Measurements from ENCODE around the gene PGD. TPM values are rescaled to one million over a fixed set of nuclear protein-coding genes. Genes with fewer than 3 reads are reported as not detected.

The PGD gene
- total and polyA plus RNA-seq, 2 of the 13 experiments (the other 11 are each of a cell fraction or from before 2014, with no cell fraction given): 64.8 to 210 TPM

DNA sequence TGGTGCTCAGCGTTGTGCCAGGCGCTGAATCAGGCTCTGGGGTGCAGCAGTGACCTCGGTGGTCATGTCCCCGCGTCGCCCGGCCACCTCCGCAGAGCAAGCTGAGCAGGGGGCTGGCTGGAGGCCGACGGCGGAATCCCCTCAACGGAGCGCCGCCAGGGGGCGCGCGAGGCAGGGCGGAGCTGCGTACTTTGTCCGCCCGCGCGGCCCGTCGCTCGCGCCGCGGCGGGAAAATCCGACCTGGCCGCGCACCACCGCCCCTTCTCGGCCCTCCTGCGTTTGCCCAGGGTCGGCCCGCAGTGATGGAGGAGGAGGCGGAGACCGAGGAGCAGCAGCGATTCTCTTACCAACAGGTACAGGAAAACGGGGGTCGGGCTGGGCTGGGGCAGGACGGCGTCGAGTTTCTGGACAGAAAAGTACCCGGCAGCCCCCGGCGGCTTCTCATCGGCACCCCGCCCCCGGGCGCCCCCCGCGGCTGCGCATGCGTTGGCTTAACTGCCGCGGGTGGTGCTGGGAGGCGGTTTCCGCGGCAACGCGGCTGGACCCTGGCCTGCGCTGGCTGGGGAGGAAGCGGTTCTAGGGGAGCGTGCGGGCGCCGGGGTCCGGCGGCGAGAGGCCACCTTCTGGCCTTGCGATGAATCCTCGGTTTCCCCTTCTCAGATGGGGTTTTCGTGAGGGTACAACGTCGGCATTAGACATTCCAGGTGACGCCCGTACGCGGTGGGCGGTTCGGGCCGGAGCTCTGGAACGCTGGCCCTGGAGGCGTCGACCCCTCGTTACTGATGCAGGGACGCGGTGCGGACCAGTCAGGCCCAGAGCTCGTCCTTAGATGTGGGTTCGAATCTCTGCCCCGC, 31.6 kb downstream of the PGD start, which contains the start of gene CENPS (continued):
- TF ChIP-seq IKZF5 (CRISPR knock-in tag; IDR thresholded peaks at IDR 0.05) (peak; percentile 84), ZNF766 (CRISPR knock-in tag; IDR thresholded peaks at IDR 0.05; ENCODE audit: borderline replicate concordance) (peak; percentile 75; the same call in 1 of the 2 replicates), SIX1 (CRISPR knock-in tag; IDR thresholded peaks at IDR 0.05; ENCODE audit: borderline replicate concordance) (no peak), MXD4 (CRISPR knock-in tag; IDR thresholded peaks at IDR 0.05) (peak; percentile 90), ZNF10 (CRISPR knock-in tag; IDR thresholded peaks at IDR 0.05; ENCODE audit: borderline replicate concordance, low read depth) (no peak), ZNF235 (CRISPR knock-in tag; IDR thresholded peaks at IDR 0.05; ENCODE audit: borderline replicate concordance) (peak; percentile 71; the same call in 1 of the 2 replicates), ZNF160 (CRISPR knock-in tag; IDR thresholded peaks at IDR 0.05) (peak; percentile 90), ZNF329 (CRISPR knock-in tag; IDR thresholded peaks at IDR 0.05; ENCODE audit: low read depth) (0 out of 2 replicates have a peak, but pooled peaks have one; percentile 75), MATR3 (CRISPR knock-in tag; IDR thresholded peaks at IDR 0.05) (no peak), ZNF256 (CRISPR knock-in tag; conservative IDR thresholded peaks at IDR 0.05) (peak; percentile 25; the same call in 1 of the 2 replicates), ZNF501 (CRISPR knock-in tag; IDR thresholded peaks at IDR 0.05) (peak; percentile 93), SNAPC2 (CRISPR knock-in tag; IDR thresholded peaks at IDR 0.05) (no peak), RXRB (CRISPR knock-in tag; IDR thresholded peaks at IDR 0.05; ENCODE audit: borderline replicate concordance) (peak; percentile 27; the same call in 1 of the 2 replicates), ZBTB21 (CRISPR knock-in tag; IDR thresholded peaks at IDR 0.05) (no peak), MAF1 (CRISPR knock-in tag; IDR thresholded peaks at IDR 0.05; ENCODE audit: borderline replicate concordance) (0 out of 2 replicates have a peak, but pooled peaks have one; percentile 17), CENPT (CRISPR knock-in tag; IDR thresholded peaks at IDR 0.05; ENCODE audit: low read depth) (peak; percentile 89), ZEB1 (IDR thresholded peaks at IDR 0.05; ENCODE audit: insufficient replicate concordance, low read depth) (peak; percentile 49), ZNF788 (CRISPR knock-in tag; IDR thresholded peaks at IDR 0.05; ENCODE audit: borderline replicate concordance) (peak; percentile 75; the same call in 1 of the 2 replicates), MAZ (IDR thresholded peaks at IDR 0.05; ENCODE audit: borderline replicate concordance, low read depth, low read length) (peak; percentile 75; the same call in 1 of the 2 replicates), MAZ (CRISPR knock-in tag; IDR thresholded peaks at IDR 0.05; ENCODE audit: low read depth) (peak; percentile 70), ATRX (CRISPR knock-in tag; IDR thresholded peaks at IDR 0.05; ENCODE audit: borderline replicate concordance) (no peak), PCBP1 (IDR thresholded peaks at IDR 0.05; ENCODE audit: borderline replicate concordance, low read depth, low read length) (no peak)
- TF ChIP-seq, protein P1, sequence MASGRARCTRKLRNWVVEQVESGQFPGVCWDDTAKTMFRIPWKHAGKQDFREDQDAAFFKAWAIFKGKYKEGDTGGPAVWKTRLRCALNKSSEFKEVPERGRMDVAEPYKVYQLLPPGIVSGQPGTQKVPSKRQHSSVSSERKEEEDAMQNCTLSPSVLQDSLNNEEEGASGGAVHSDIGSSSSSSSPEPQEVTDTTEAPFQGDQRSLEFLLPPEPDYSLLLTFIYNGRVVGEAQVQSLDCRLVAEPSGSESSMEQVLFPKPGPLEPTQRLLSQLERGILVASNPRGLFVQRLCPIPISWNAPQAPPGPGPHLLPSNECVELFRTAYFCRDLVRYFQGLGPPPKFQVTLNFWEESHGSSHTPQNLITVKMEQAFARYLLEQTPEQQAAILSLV (CRISPR knock-in tag; IDR thresholded peaks at IDR 0.05; ENCODE audit: borderline replicate concordance): 0 out of 2 replicates have a peak, but pooled peaks have one; percentile 62
- TF ChIP-seq, protein P2, sequence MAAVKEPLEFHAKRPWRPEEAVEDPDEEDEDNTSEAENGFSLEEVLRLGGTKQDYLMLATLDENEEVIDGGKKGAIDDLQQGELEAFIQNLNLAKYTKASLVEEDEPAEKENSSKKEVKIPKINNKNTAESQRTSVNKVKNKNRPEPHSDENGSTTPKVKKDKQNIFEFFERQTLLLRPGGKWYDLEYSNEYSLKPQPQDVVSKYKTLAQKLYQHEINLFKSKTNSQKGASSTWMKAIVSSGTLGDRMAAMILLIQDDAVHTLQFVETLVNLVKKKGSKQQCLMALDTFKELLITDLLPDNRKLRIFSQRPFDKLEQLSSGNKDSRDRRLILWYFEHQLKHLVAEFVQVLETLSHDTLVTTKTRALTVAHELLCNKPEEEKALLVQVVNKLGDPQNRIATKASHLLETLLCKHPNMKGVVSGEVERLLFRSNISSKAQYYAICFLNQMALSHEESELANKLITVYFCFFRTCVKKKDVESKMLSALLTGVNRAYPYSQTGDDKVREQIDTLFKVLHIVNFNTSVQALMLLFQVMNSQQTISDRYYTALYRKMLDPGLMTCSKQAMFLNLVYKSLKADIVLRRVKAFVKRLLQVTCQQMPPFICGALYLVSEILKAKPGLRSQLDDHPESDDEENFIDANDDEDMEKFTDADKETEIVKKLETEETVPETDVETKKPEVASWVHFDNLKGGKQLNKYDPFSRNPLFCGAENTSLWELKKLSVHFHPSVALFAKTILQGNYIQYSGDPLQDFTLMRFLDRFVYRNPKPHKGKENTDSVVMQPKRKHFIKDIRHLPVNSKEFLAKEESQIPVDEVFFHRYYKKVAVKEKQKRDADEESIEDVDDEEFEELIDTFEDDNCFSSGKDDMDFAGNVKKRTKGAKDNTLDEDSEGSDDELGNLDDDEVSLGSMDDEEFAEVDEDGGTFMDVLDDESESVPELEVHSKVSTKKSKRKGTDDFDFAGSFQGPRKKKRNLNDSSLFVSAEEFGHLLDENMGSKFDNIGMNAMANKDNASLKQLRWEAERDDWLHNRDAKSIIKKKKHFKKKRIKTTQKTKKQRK (IDR thresholded peaks at IDR 0.05; ENCODE audit: low read length): no peak
